GM21825 (cell line): Measurements from ENCODE around the gene MAGEF1.

Experiments used
- ATAC-seq: cut with Tn5 transposase; IDR thresholded peaks from one replicate; pipeline ENCODE4 v1.9.1; 2021; ENCODE audit warnings: mild to moderate bottlenecking, moderate library complexity; ENCODE audit not compliant: unreplicated experiment

Gene MAGEF1, protein sequence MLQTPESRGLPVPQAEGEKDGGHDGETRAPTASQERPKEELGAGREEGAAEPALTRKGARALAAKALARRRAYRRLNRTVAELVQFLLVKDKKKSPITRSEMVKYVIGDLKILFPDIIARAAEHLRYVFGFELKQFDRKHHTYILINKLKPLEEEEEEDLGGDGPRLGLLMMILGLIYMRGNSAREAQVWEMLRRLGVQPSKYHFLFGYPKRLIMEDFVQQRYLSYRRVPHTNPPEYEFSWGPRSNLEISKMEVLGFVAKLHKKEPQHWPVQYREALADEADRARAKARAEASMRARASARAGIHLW

DNA sequence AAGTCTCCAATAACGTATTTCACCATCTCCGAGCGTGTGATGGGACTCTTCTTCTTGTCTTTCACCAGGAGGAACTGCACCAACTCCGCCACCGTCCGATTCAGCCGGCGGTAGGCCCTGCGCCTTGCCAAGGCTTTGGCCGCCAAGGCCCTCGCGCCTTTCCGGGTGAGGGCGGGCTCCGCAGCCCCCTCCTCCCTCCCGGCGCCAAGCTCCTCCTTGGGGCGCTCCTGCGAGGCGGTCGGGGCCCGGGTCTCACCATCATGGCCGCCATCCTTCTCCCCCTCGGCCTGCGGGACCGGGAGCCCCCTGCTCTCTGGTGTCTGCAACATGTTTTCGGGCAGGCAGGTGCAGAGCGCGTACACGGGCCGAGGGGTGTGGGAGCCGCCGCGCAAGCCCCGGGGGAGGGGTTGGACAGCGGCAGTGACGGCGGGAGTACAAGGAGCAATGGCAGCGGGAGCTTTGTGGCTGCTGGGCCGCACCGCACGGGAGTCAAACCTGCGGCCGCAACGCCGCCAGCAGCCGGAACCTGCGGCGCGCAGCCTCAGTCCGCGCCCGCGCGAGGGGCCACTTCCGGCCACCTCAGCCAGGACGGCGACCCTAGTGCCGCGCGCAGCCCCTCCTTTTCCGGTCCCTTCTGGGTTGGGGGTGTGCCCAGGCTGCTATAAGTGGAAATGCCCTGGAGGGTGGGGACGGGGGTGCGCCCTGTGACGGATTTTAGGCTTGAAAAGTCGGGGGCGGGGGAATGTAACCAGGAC, at the start of gene MAGEF1:
Gene MAGEF1 (minus strand): TSS at position 572 of the 755 bp plus-strand sequence. CDS start 243 bp downstream, at position 329.
- ATAC-seq, result peak; percentile 81

DNA sequence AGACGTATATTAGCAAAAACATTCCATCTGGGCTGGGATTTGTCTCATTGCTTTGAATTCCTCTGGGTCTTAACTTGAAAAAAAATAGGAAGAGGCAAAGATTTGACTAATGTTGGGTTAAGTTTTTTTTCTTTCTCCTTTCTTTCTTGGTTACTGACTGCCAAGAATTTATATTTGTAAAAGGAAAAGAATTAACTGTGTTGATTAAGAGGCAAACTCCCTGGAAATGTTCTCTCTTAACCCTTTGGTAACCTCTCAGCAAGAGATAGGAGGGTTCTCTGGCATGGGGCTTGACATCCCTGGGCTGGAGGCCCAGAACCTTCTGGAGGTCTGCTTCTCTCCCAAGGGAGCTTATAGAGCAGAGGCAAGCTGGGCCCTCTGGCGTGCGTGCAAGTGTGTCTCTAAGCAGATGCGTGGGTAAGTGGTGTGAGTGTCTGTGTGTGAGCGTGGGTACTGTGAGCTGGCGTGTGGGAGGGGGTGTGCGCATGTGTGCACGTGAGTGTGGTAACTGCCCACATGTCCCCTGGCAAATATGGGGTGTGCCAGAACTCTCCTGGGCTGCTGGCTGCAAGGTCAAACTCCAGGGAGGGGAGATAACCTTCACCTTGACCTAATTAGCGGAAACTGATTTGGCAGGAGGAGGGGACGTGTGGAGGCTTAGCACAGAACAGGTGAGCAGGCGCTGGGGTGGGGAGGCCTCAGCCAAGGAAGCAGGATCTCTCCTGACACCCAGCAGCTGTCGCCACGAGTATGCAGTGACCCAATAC, 49.4 kb upstream of the MAGEF1 start:
- ATAC-seq, result no peak

DNA sequence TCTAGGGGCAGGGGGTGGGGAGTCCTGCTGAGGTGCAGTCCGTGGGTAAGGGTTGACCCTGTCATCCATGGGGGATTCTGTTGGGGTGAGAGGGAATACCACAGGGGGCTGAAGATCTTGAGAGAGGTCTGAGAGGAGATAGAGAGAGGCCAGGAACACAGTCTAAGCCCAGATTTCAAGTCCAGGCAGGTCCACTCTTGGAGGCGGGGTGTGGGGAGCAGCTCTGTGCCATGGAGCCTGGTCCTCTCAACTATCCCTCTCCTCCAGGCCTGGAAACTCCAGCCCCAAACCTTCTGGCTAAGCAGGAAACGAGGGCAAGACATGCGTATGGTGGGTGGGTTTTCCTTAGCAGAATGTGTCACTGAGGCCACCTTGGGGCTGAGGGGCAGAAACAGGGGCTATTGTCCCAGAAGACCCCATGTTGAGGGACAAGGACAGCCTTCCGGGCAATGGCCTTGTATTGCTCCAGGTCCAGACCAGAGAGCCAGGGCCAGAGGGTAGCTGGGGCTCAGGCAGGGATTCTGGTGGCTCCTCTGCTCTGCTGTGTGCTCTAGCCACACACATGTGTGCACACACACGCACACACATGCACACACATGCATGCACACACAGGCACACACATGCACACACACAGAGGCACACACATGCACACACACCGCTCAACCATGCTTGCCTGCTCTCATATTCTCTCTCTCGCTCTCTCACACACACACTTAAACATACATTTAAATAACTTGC, 48.6 kb upstream of the MAGEF1 start:
- no peak for ATAC-seq

DNA sequence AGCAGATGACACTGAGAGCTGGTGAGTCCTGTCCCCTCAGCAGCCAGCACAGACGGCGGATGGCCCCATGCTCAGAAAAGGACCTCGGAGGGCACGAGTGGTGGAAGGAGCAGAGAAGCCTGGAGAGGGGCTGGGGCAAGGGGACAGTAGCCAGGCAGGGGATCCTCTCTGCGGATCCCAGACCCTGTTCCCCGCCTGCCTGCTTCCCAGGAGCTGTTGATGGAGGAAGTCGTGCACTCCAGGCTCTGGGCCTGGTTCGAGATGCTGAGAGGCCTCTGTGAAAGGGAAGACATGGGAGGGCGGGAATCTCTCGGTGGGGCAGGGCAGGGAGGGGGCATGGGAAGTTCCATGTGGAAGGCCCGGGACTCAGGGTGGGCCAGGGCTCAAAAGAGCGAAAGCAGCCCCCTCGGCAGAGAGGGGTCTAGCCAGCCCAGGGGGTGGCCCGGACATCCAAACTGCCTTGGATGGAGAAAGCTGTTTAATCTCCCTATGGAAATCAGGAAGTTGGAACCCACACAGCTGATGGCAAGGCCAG, 47.9 kb upstream of the MAGEF1 start:
- no peak for ATAC-seq

DNA sequence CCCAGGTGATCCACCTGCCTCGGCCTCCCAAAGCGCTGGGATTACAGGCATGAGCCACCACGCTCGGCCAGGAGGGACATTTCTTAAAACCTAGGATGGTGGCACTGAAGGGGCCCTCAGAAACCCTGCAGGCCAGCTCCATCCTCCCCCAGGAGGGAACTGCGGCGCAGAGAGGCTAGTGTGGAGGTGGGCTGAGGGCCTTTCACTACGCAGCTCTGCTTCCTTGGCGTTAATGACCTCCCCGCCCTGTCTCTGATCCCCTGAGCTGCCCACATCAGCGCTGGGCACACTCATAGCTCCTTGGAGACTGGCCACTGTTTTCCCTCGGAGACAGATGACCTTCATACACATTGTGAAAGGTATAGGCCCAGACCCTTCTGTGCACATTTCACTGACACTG, 46.2 kb upstream of the MAGEF1 start:
- ATAC-seq, result no peak

DNA sequence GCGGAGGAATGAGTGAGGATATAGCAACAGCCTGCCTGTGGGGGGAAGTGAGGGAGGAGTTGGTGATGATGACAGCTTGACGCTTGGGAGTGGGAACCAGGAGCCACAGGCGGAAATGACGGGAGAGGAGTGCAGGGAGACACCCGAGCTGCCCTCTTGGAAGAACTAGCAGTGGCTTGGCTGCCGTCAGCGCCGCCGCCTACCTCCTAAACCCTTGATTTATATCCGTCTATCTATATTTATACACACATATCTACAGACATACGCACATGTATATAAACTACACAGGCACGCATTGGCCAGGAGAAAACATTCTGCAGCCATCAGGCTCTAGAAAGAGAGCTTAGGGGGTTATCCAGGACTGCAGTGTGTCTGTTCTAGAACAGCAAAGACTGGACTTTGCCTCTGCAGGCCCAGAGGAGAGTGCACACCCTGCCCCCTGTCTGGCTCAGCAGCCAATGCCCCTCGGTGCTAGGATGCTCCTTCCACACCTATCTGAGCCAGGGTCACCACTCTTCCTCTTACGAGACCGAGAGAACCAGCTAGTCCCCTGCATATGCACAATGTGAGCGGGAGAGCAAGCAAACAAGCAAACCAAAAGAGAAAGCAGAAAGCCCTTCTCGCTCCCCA, 45.3 kb upstream of the MAGEF1 start:
- ATAC-seq, result no peak

DNA sequence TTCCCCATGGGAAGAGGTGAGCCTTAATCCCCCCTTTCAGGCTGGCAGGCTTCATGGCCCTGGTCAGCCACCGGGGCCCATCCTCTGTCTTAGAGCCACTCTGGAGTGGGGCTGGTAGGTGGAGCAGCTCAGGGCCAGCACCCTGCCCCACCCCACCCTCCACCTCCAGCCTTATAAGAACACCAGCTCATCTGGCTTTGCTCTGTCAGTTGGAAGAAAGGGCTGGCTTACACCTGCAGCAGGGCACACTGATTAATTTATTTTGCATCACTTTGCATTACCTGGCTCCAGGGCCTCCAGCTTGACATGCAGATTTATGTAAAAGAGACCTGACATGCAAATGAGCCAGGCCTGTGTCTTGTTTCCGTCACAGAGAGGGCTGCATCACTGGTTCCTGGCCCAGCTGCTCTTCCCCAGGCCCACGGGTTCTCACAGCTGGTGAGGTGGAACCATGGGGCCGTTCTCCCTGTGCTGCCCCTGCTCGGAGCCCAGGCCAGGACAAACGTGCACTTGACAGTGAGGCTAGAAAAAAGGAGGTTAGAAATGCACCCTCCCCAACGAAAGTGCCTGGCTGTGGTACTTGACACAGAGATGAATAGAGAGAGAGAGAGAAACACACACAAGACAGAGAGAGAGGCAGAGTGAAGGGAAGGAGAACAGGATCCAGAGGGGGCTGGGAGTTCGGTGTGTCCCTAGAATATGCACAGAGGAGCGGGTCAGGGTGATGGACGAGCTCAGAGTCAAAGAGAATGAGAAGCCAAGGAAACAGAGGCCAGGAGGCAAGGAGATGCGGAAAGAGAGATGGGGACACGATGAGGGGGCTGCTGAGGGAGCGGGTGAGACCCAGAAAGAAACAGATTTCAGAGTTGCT, 44.5 kb upstream of the MAGEF1 start:
- ATAC-seq, result no peak

DNA sequence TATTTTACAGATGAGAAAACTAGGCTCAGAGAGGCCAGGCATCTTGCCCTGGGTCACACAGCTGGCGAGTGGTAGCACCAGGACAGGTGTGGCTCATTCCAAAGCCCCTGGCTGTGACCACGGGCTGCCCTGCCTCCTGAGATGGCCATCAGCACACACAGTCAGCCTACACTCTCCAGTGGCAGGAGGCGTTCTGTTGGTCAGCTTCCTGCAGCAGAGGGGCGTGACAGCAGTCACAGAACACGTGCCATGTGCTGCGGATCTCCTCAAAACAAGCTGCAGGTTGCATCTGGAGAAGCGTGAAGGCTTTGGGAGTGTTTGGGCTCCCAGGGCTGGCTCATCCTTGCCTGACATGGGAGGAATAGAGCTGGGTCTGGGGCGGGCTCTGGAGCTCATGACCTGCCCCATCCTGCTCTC, 43.5 kb upstream of the MAGEF1 start:
- ATAC-seq, result no peak

DNA sequence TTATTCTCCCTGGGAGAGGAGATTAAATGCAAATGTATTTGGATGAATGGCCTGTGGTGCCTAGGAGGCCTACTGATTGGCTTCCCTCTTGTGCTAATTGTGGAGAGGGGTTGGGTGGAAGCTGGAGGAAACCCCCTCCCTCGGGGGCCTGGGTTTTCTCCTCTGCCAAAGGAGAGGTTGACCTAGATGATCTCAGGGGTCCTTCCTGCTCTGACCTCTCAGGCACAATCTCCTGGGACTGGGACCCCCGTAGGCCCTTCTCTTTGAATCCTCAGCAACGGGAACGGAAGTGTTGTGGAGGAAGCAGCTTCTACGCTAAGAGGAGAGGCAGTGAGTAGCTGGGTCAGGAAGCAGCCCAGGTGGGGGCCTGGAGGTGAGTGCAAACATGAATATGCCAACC, 40.5 kb upstream of the MAGEF1 start:
- ATAC-seq, result no peak

DNA sequence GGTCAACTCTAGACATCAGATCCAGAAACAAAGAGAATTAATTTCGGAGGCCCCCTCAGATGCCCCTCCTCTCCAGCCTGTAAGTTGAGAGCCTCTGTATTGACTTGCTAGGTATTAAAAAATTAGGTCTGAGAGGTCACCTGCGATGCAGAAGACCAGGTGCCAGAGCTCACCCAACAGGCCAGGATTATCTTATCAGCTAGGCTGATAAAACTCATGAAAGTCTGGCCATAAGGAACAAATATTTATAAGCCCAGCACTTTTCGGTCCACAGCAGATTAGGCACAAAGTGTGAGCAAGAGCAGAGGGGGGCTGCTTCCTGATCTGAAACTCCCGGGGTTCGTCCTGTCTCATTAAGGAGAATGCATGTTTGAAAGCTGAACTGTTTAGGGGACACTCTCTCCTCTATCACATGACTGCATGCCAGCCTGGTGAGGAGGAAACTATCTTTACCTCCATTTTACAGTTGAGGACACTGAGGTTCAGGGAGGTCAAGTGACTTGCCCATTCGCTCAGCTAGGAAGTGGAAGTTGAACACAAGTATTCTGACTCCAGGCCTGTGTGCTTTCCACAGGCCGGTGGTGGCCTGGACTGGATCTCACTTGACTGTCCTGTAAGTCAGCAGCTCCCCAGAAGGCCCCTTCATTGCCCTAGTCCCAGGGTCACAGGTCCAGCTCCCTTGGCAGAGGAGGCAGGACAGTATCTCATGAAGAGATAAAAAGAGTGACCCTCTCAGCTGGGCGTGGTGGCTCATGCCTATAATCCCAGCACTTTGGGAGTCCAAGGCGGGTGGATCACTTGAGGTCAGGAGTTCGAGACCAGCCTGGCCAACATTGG, 39.6 kb upstream of the MAGEF1 start:
- no peak for ATAC-seq

DNA sequence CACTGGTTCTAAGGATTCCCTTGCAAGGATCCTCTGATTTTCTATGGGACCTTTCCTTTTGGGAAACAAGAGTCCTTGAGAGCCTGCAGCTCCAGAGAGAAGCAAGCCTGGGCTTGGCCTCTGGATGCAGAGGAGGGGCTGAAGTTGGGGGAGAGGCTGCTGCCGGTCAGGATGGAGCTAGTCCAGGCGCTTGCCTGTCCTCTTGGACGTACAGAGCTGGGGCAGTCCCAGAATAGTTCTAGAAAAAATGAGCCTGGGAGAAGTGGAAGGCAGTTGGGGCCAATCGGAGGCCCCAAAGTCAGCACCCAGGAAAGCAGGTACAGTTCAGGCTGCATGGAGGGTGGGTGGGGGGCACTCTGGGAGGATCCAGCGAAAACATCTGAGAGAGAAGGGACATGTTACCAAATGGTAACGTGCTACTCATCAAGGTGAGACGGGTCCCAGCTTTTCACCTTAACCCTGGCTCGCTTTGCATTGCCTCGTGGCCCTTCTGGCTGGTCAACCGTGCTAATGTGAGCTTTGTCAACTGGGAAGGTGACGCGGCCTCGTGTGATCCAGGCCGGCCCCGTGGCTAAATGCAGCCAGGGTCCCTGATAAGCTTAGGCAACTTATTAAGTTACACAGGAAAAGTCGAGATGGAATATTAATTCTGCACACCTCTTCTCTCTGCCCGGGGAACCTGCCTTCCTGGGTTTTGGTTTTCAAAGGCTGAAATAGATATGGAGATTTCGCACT, 38.7 kb upstream of the MAGEF1 start:
- no peak for ATAC-seq

DNA sequence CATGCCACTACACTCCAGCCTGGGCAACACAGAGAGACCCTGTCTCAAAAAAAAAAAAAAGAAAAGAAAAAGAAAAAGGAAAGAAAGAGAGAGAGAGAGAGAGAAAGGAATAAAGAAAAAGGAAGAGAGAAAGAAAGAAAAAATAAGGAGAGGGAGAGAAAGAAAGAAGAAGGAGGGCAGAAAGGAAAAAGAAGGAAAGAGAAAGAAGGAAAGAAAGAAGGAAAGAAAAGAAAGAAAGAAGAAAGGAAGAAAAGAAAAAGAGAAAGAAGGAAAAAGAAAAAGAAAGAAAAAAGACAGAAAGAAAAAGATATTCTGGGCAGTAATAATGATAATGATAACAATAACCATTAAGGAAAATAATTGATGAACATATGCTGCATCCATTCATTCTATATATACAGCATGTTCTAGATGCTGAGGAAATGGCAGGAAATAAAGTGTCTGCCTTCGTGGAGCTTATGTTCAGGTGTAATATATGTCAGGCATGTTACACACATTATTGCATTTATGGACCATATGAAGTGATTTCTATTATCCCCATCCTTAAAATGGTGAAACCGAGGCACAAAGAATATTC, 37.4 kb upstream of the MAGEF1 start:
- no peak for ATAC-seq

DNA sequence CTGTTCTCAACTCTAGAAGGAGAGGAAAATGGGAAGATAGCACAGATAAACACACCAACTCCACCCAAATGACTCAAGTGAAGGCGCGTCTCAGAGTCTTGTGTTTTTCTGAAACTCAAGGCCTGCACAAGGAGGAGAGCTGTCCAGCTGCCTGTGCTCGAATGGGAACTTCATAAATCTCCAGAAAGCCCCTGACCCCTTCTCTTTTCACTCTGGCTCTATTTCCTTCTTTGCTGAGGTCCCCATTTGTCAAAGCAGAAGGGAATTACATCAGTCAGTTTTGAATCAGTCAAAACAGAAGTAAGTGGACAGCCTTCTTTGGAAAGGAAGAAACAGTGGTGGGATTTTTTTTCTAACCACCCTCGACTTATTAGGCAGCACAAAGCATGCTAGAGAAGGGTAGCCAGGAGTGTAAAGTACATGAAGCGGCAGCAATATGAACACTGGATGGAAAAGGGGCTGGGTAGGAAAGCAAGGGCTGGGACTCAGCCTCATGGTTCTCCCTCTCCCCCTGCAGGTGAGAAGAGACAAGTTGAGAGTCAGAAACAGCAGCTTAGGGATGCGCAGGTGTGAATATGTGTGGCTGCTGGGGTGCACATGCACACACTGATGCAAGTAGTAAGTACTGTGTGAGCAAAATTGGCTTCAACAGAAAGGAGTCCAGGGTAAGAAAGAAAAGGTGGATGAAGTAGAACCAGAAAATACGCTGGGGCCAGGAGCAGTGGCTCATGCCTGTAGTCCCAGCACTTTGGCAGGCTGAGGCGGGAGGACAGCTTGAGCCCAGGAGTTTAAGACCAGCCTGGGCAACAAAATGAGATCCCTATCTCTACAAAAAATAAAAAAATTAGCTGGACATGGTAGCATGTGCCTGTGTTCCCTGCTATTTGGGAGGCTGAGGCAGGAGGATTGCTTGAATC, 36.6 kb upstream of the MAGEF1 start:
- ATAC-seq, result peak; percentile 61

DNA sequence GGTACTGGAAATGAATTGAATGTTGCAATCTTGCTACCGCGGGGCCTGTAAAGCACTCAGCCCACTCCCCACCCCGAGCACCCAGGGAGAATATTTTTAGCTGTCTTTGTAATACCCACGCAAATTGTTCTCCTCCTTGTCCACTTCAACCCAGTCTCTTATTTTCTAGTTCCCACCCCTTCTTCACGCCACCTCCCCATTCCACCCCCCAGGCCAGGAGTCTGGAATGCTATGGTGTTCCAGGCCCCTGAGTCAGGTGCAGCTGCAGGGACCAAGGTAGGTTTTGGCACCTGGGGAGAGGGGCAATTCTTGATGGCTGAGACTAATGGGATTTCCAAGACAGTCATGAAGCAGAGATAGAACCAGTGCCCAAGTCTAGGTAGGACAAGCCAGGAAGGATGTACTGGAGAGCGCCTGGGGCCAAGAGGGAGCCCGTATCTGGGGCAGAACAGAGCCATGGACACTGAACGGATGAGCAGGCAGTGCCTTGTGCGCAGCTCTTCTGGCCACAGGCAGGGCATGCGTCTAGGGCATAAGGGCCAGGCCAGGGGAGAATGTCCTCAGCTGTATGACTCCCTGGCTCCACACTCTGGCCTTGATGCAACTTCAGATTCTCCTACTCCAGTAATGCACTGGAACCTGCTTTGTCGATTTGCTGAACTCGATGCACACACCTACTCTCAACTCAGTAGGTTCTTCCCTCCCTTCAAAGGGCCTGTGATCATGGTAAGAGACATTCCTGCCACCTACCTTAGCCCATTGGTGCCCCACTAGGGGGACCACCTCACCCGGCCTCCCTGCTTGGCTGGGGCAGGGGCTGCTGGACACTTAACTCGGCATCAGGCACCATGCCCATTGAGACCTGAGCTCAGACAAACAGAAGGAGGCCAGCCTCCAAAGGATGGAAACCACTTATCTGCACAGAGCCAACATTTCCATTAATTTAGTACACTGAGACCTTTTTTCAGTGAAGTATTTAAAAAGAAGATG, 34.6 kb upstream of the MAGEF1 start:
- no peak for ATAC-seq

DNA sequence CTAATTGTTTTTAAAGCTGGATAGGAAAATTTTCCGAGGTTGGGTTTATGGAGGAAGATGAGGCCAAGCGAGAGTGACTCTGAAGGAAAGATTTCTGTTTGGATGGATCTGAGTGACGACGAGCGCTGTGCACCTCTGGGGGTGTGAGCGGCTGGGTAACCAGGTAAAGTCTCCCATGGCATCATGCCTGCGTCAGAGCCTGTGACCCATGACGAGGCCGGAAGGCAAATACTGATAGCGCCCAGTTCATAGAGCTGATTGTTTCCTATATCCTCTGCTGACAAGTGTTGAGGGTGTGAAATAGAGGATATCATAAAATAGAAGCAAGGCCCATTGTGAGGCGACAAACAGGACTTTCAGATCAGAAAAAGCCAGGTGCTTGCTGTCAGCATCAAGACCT, 33.7 kb upstream of the MAGEF1 start:
- ATAC-seq, result no peak
